H1 (cell line): ENCODE measurements around the gene JAK2. TPM values are rescaled to one million over a fixed set of nuclear protein-coding genes. Genes with fewer than 3 reads are reported as not detected.

Experiments used
- CTCF ChIA-PET: fragments of 300-600 bp; sonication (Branson Sonifier 250); formaldehyde crosslinking; loops from one replicate; lab custom pipeline; 2021; ENCODE audit not compliant: partially characterized antibody; lab: Charles Lee
- POLR2A ChIA-PET: fragments of 300-600 bp; sonication (Branson Sonifier 250); formaldehyde crosslinking; loops from one replicate; lab custom pipeline; 2021; ENCODE audit warnings: inconsistent platforms; ENCODE audit not compliant: partially characterized antibody; lab: Charles Lee
- DNase-seq, 2 experiments: peaks; one replicate each; pipeline versions ENCODE4 v3.0.0 to v3.0.0-alpha.2; 2010 to 2022; ENCODE audit warnings: low spot score in 2 of 2, low read depth in 1 of 2, mixed read lengths in 1 of 2
- FAIRE-seq: peaks from 2 replicates; lab custom pipeline; 2011; peaks lifted over from hg19 to GRCh38; lab: Jason Lieb, UNC
- H2AFZ ChIP-seq: 2 replicates; pipeline ENCODE4 v1.8.1; 2012; ENCODE audit warnings: low read length, inconsistent platforms
- H2AK5ac ChIP-seq: 2 replicates; pipeline ENCODE4 v1.6.1; 2013; ENCODE audit warnings: low read depth, low read length
- H2BK120ac ChIP-seq: replicated peaks from 2 replicates; pipeline ENCODE3; 2013; ENCODE audit warnings: low read depth, low read length, inconsistent platforms
- H2BK12ac ChIP-seq: 2 replicates; pipeline ENCODE4 v1.6.1; 2013; ENCODE audit warnings: low read depth, low read length
- H2BK15ac ChIP-seq: 2 replicates; pipeline ENCODE4 v1.6.1; 2013; ENCODE audit warnings: low read length
- H2BK20ac ChIP-seq: 2 replicates; pipeline ENCODE4 v1.6.1; 2013; ENCODE audit warnings: low read length
- H2BK5ac ChIP-seq: 2 replicates; pipeline ENCODE4 v1.6.1; 2013; ENCODE audit warnings: low read depth, low read length
- H3K14ac ChIP-seq: 2 replicates; pipeline ENCODE4 v1.6.1; 2013; ENCODE audit warnings: inconsistent platforms; ENCODE audit not compliant: insufficient read length
- H3K18ac ChIP-seq: 2 replicates; pipeline ENCODE4 v1.6.1; 2013; ENCODE audit warnings: low read length; ENCODE audit errors: extremely low read depth
- H3K23ac ChIP-seq: 2 replicates; pipeline ENCODE4 v1.6.1; 2013; ENCODE audit warnings: inconsistent platforms; ENCODE audit not compliant: insufficient read length
- H3K23me2 ChIP-seq: 2 replicates; pipeline ENCODE4 v1.6.1; 2013; ENCODE audit warnings: low read depth, low read length
- H3K27ac ChIP-seq: 2 replicates; pipeline ENCODE4 v1.6.1; 2011; ENCODE audit warnings: low read depth, low read length, inconsistent platforms
- H3K27me3 ChIP-seq, 4 experiments: replicated peaks in 1 of 4; 1 replicate in 1 of 4; 2 replicates in 3 of 4; pipeline versions ENCODE4 v1.6.1 to v1.8.1; 2011 to 2013; ENCODE audit warnings: low read length in 3 of 4, mild to moderate bottlenecking in 3 of 4, inconsistent platforms in 2 of 4, mixed read lengths in 2 of 4, moderate library complexity in 1 of 4; ENCODE audit not compliant: control insufficient read depth in 3 of 4, insufficient read depth in 3 of 4; ENCODE audit errors: extremely low read depth in 1 of 4
- H3K36me3 ChIP-seq, 4 experiments: 2 replicates each; pipeline versions ENCODE4 v1.6.1 to v1.8.1; 2011 to 2013; ENCODE audit warnings: mild to moderate bottlenecking in 4 of 4, low read length in 3 of 4, moderate library complexity in 2 of 4, control low read depth in 1 of 4, inconsistent platforms in 1 of 4; ENCODE audit not compliant: insufficient read depth in 4 of 4, control insufficient read depth in 2 of 4
- H3K4ac ChIP-seq: replicated peaks from 2 replicates; pipeline ENCODE3; 2013; ENCODE audit warnings: low read length, low read depth, mixed read lengths, inconsistent platforms; ENCODE audit not compliant: insufficient read length
- H3K4me1 ChIP-seq, 4 experiments: replicated peaks in 1 of 4; 1 replicate in 1 of 4; 2 replicates in 3 of 4; pipeline versions ENCODE4 v1.6.1 to v1.8.1; 2011 to 2013; ENCODE audit warnings: low read length in 3 of 4, inconsistent platforms in 2 of 4, mixed read lengths in 1 of 4; ENCODE audit not compliant: insufficient read depth in 4 of 4, control insufficient read depth in 3 of 4
- H3K4me2 ChIP-seq, 2 experiments: 2 replicates each; pipeline versions ENCODE4 v1.6.1 to v1.8.1; 2011 to 2013; ENCODE audit warnings: low read depth in 2 of 2, low read length in 2 of 2, control low read depth in 1 of 2, inconsistent platforms in 1 of 2, mild to moderate bottlenecking in 1 of 2; ENCODE audit not compliant: insufficient read depth in 1 of 2
- H3K4me3 ChIP-seq, 4 experiments: fragments of 200-600, 300-600 bp in 1 of 4; sonication (generic), shearing (Covaris generic), sonication (Bioruptor Twin) in 1 of 4; 2 replicates each; pipeline versions ENCODE4 v1.5.1 to v1.8.1; 2011 to 2016; ENCODE audit warnings: low read length in 4 of 4, low read depth in 3 of 4, control low read depth in 2 of 4, inconsistent platforms in 2 of 4, mild to moderate bottlenecking in 2 of 4, mixed read lengths in 1 of 4, moderate library complexity in 1 of 4; ENCODE audit not compliant: insufficient read depth in 2 of 4; ENCODE audit errors: extremely low read depth in 1 of 4
- H3K56ac ChIP-seq: replicated peaks from 2 replicates; pipeline ENCODE3; 2013; ENCODE audit warnings: low read depth, mild to moderate bottlenecking, mixed read lengths, low read length, inconsistent platforms; ENCODE audit not compliant: insufficient read length
- H3K79me1 ChIP-seq: 2 replicates; pipeline ENCODE4 v1.6.1; 2013; ENCODE audit warnings: low read depth, low read length, control low read depth
- H3K79me2 ChIP-seq, 2 experiments: 2 replicates each; pipeline versions ENCODE4 v1.6.1 to v1.8.1; 2012 to 2013; ENCODE audit warnings: low read length in 2 of 2, mild to moderate bottlenecking in 2 of 2, inconsistent platforms in 1 of 2; ENCODE audit not compliant: insufficient read depth in 2 of 2, control insufficient read depth in 1 of 2
- H3K9ac ChIP-seq, 4 experiments: replicated peaks in 1 of 4; 1 replicate in 1 of 4; 2 replicates in 3 of 4; pipeline versions ENCODE4 v1.6.1 to v1.8.1; 2011 to 2013; ENCODE audit warnings: low read depth in 3 of 4, low read length in 3 of 4, control low read depth in 2 of 4, mild to moderate bottlenecking in 2 of 4, moderate library complexity in 2 of 4, inconsistent platforms in 1 of 4; ENCODE audit errors: extremely low read depth in 1 of 4
- H3K9me3 ChIP-seq, 2 experiments: 2 replicates each; pipeline versions ENCODE4 v1.6.1 to v1.8.1; 2012 to 2013; ENCODE audit warnings: mild to moderate bottlenecking in 2 of 2, moderate library complexity in 2 of 2, control low read depth in 1 of 2, inconsistent platforms in 1 of 2, low read depth in 1 of 2, low read length in 1 of 2, mixed read lengths in 1 of 2; ENCODE audit not compliant: insufficient read depth in 2 of 2
- H4K20me1 ChIP-seq, 2 experiments: replicated peaks in 1 of 2; 2 replicates each; pipeline versions ENCODE3 to v1.8.1; 2011 to 2013; ENCODE audit warnings: inconsistent platforms in 2 of 2, low read length in 2 of 2, mild to moderate bottlenecking in 1 of 2; ENCODE audit not compliant: insufficient read depth in 2 of 2, control insufficient read depth in 1 of 2
- H4K5ac ChIP-seq: 2 replicates; pipeline ENCODE4 v1.6.1; 2013; ENCODE audit warnings: low read length, low read depth, mixed read lengths, inconsistent platforms; ENCODE audit not compliant: insufficient read length
- H4K8ac ChIP-seq: 2 replicates; pipeline ENCODE4 v1.8.0; 2013; ENCODE audit warnings: mild to moderate bottlenecking, moderate library complexity, low read length, inconsistent platforms; ENCODE audit not compliant: insufficient read depth; ENCODE audit errors: extremely low read depth
- H4K91ac ChIP-seq: replicated peaks from 2 replicates; pipeline ENCODE3; 2013; ENCODE audit warnings: low read length, mixed read lengths, inconsistent platforms; ENCODE audit not compliant: insufficient read length
- HDAC2 ChIP-seq, 2 experiments: fragments of 300-600 bp in 1 of 2; sonication (generic) in 1 of 2; IDR thresholded peaks; 2 replicates each; pipeline ENCODE4 v1.6.1; 2011 to 2012; ENCODE audit warnings: low read depth in 2 of 2, low read length in 2 of 2, mild to moderate bottlenecking in 2 of 2, moderate library complexity in 2 of 2, borderline replicate concordance in 1 of 2, inconsistent platforms in 1 of 2
- RBBP5 ChIP-seq: IDR thresholded peaks from 2 replicates; pipeline ENCODE4 v1.7.1; 2012; ENCODE audit warnings: low read depth, mild to moderate bottlenecking, inconsistent platforms, low read length, moderate library complexity, borderline replicate concordance
- RXRA ChIP-seq: IDR thresholded peaks from 2 replicates; pipeline ENCODE4 v1.6.1; 2011; ENCODE audit warnings: low read depth, mild to moderate bottlenecking, low read length, moderate library complexity; ENCODE audit not compliant: insufficient read depth
- SAP30 ChIP-seq: fragments of 300-600 bp; sonication (generic); IDR thresholded peaks from 2 replicates; pipeline ENCODE4 v1.7.1; 2012; ENCODE audit warnings: low read length, moderate library complexity, mild to moderate bottlenecking, inconsistent platforms; ENCODE audit not compliant: insufficient read depth, insufficient replicate concordance
- SIN3A ChIP-seq, 2 experiments: IDR thresholded peaks in 1 of 2; conservative IDR thresholded peaks in 1 of 2; 2 replicates each; pipeline ENCODE4 v1.6.1; 2011 to 2012; ENCODE audit warnings: low read length in 2 of 2, improper control_type of control experiment in 1 of 2, low read depth in 1 of 2, mild to moderate bottlenecking in 1 of 2
- SRF ChIP-seq: IDR thresholded peaks from 2 replicates; pipeline ENCODE4 v1.6.1; 2011; ENCODE audit warnings: mild to moderate bottlenecking, low read depth, low read length, moderate library complexity
- SUZ12 ChIP-seq: fragments of 200-600 bp; sonication (generic); IDR thresholded peaks from 2 replicates; pipeline ENCODE4 v1.6.1; 2012; ENCODE audit warnings: mild to moderate bottlenecking, inconsistent platforms, low read length, moderate library complexity, mixed read lengths
- YY1 ChIP-seq: IDR thresholded peaks from 2 replicates; pipeline ENCODE4 v1.6.1; 2011; ENCODE audit warnings: low read depth, mild to moderate bottlenecking, low read length
- ZNF274 ChIP-seq: IDR thresholded peaks from 2 replicates; pipeline ENCODE4 v1.7.0; 2012; ENCODE audit warnings: low read length, borderline replicate concordance; ENCODE audit errors: extremely low read depth
- WGBS, 2 experiments: shearing (Covaris generic) in 1 of 2; methylation state at CpG; one replicate each; pipeline versions ENCODE4 v1.1.6 to v1.1.7; 2013 to 2015; ENCODE audit warnings: low lambda C conversion rate in 2 of 2, mixed read lengths in 2 of 2, inconsistent platforms in 1 of 2, low coverage in 1 of 2, missing lambda C conversion rate in 1 of 2; ENCODE audit not compliant: insufficient replicate concordance in 2 of 2, insufficient coverage in 1 of 2, insufficient read length in 1 of 2; ENCODE audit errors: extremely low coverage in 1 of 2, missing lambda C conversion rate in 1 of 2; 5-methylcytosine and 5-hydroxymethylcytosine counted together
- polyA plus RNA-seq, 7 experiments: library from polyadenylated mRNA; depleted of rRNA in 3 of 7; stranded (reverse) in 5 of 7; unstranded in 2 of 7; fragments of >200 nt in 5 of 7; fragments of 200-250 nt in 2 of 7; gene quantifications; 1 replicate in 5 of 7; 2 replicates in 1 of 7; 4 replicates in 1 of 7; pipeline versions ENCODE4 v1.2.1 to v1.2.3, GENCODE V29; 2011 to 2013; ENCODE audit warnings: missing spikeins in 2 of 7, mixed read lengths in 2 of 7
- total RNA-seq: library from RNA; stranded (reverse); fragmentation: NEBNext Ultra II Directional; extraction: Animal tissue kit (Norgen Biotek cat#: 25700); gene quantifications from 2 replicates; pipeline ENCODE4 v1.2.1, GENCODE V29; 2021
- TF ChIP-seq, protein P1 (sequence below): IDR thresholded peaks from 2 replicates; pipeline ENCODE4 v1.6.1; 2012; ENCODE audit warnings: inconsistent platforms

Gene JAK2
- total and polyA plus RNA-seq, 2 of the 8 experiments (the other 6 are each of a cell fraction or from before 2014, with no cell fraction given) = 0.50 to 2.1 TPM

DNA sequence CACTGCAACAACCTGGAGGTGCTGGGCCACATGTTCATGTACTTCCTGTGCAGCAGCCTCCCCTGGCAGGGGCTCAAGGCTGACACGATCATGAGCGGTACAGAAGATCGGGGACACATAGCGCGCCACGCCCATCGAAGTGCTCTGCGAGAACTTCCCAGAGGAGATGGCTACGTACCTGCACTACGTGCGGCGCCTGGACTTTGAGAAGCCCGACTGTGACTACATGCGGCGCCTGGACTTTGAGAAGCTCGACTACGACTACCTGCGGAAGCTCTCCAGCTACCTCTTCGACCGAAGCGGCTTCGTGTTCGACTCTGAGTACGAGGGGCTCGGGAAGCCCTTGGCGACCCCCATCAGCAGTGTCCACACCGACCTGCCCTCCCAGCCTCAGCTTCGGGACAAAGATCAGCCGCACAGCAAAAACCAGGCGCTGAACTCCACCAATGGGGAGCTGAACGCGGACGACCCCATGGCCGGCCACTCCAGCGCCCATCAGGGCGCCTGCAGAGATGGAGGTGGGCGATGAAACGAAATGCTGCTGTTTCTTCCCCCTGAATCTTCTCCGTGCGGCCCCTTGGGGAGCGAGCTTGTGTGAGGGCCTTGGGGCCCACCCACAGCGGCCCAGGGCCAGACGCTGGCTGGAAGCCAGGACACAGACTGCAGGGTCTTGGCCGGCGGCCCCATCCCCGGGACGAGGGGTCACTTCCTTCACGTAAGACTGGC, 56.5 kb downstream of the JAK2 start:
- no peak overlapping the region for H3K14ac ChIP-seq
- H3K79me1 ChIP-seq = no peaks in the 10 kb centered on the region
- no peak overlapping the region for H3K56ac ChIP-seq
- H3K23me2 ChIP-seq = no peaks in the 10 kb centered on the region
- POLR2A ChIA-PET = no interaction called here
- H3K4me3 ChIP-seq = no peak overlapping the region
- no peak overlapping the region for H2BK20ac ChIP-seq
- 96% methylated on average over 43 of the region's 48 CpGs; no CpG with 5 or more reads in 1 of the 2 experiments for WGBS, 2 experiments
- H3K27me3 ChIP-seq = no peaks in the 10 kb centered on the region
- H4K91ac ChIP-seq = no peak overlapping the region
- H2AFZ ChIP-seq = no peak overlapping the region
- no peak overlapping the region for H3K9ac ChIP-seq
- H4K8ac ChIP-seq = peak overlapping the region; percentile 51; the same call in 1 of the 2 replicates
- H3K27ac ChIP-seq = no peak overlapping the region
- no peak overlapping the region for H2BK120ac ChIP-seq
- H3K4ac ChIP-seq = no peak overlapping the region
- H3K4me2 ChIP-seq = no peak overlapping the region
- H3K23ac ChIP-seq = no peak overlapping the region
- TF ChIP-seq YY1 = no peak
- TF ChIP-seq, protein P1, sequence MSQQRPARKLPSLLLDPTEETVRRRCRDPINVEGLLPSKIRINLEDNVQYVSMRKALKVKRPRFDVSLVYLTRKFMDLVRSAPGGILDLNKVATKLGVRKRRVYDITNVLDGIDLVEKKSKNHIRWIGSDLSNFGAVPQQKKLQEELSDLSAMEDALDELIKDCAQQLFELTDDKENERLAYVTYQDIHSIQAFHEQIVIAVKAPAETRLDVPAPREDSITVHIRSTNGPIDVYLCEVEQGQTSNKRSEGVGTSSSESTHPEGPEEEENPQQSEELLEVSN = no peak
- no peak for TF ChIP-seq HDAC2 (IDR thresholded peaks at IDR 0.05; ENCODE audit: borderline replicate concordance in 1 of 2, low read depth in 2 of 2, low read length in 2 of 2)
- no peak for TF ChIP-seq SUZ12
- TF ChIP-seq ZNF274 = no peak
- no peak for TF ChIP-seq SAP30
- TF ChIP-seq RBBP5 = no peak
- TF ChIP-seq SIN3A (conservative IDR thresholded peaks at IDR 0.05 in 1 of 2, IDR thresholded peaks at IDR 0.05 in 1 of 2; ENCODE audit: low read depth in 1 of 2, low read length in 2 of 2) = no peak
- no peak for TF ChIP-seq RXRA
- no peak for TF ChIP-seq SRF
- no peak overlapping the region for H2BK15ac ChIP-seq
- H3K36me3 ChIP-seq = peaks cover 0 to 3% (median 0%) of the 10 kb centered on the region in 4 experiments; a peak in 2 of 8 replicates
- H2BK5ac ChIP-seq = no peak overlapping the region; the same call in 1 of the 2 replicates
- H2AK5ac ChIP-seq = no peak overlapping the region
- H3K79me2 ChIP-seq = no peaks in the 10 kb centered on the region
- no peaks in the 10 kb centered on the region for H4K20me1 ChIP-seq
- CTCF ChIA-PET = no interaction called here
- no peaks in the 10 kb centered on the region; a peak in 1 of 7 replicates for H3K4me1 ChIP-seq
- no peak for DNase-seq
- no peak for FAIRE-seq
- peaks cover 3 to 13% of the 10 kb centered on the region in 2 experiments; a peak in 1 of 4 replicates for H3K9me3 ChIP-seq
- no peak overlapping the region for H3K18ac ChIP-seq
- H4K5ac ChIP-seq = no peak overlapping the region
- no peak overlapping the region for H2BK12ac ChIP-seq
